ENCODE results near the gene RAD50. TPM values are rescaled to one million over a fixed set of nuclear protein-coding genes. Genes with fewer than 3 reads are reported as not detected.

Gene RAD50
- total RNA-seq, 1 donor from 2014 or later: 48.2 TPM

DNA sequence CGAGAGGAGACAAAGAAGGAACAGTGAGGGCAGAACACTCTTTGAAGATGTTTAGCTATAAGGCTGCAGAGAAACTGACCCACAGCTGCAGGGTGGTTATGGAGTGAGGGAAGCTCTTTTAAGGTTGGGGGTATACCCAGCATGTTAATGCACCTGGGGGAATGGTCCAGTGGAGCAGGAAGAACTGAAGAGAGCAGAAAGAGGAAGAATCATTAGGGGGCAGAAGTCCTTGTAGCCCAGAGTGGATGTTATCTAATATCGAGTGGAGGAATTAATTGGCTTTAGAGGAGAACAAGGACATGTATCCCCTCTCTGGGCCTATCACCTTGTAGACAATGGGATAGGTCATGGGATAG lies 124.7 kb downstream of the RAD50 start:
- Histone ChIP-seq H3K4me3 (no peak overlapping the region), H3K9me3 (ENCODE audit: low read depth) (no peaks in the 10 kb centered on the region), H3K4me1 (no peaks in the 10 kb centered on the region), H3K4me2 (no peak overlapping the region), H3K36me3 (no peaks in the 10 kb centered on the region), H3K79me2 (ENCODE audit: low read depth) (no peaks in the 10 kb centered on the region), H3K27me3 (no peaks in the 10 kb centered on the region), H3K27ac (no peak overlapping the region), H3F3A (ENCODE audit: low read depth) (no peaks in the 10 kb centered on the region), H4K20me1 (ENCODE audit: low read depth) (no peaks in the 10 kb centered on the region), H2AFZ (replicated peaks) (no peak overlapping the region), H3K9ac (no peak overlapping the region)
- TF ChIP-seq, protein P1, sequence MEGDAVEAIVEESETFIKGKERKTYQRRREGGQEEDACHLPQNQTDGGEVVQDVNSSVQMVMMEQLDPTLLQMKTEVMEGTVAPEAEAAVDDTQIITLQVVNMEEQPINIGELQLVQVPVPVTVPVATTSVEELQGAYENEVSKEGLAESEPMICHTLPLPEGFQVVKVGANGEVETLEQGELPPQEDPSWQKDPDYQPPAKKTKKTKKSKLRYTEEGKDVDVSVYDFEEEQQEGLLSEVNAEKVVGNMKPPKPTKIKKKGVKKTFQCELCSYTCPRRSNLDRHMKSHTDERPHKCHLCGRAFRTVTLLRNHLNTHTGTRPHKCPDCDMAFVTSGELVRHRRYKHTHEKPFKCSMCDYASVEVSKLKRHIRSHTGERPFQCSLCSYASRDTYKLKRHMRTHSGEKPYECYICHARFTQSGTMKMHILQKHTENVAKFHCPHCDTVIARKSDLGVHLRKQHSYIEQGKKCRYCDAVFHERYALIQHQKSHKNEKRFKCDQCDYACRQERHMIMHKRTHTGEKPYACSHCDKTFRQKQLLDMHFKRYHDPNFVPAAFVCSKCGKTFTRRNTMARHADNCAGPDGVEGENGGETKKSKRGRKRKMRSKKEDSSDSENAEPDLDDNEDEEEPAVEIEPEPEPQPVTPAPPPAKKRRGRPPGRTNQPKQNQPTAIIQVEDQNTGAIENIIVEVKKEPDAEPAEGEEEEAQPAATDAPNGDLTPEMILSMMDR (IDR thresholded peaks at IDR 0.05): no peak
- TF ChIP-seq EZH2 (IDR thresholded peaks at IDR 0.05): no peak
- TF ChIP-seq EZH2phosphoT487 (IDR thresholded peaks at IDR 0.05): no peak
- H3K9me3 Mint-ChIP-seq: no peaks in the 10 kb centered on the region
- no peak overlapping the region for H3K4me3 Mint-ChIP-seq
- peaks cover 1% of the 10 kb centered on the region for H3K36me3 Mint-ChIP-seq
- H3K27ac Mint-ChIP-seq: no peak overlapping the region
- no peaks in the 10 kb centered on the region for H3K27me3 Mint-ChIP-seq (ENCODE audit: insufficient read depth, low read depth)
- peaks cover 2% of the 10 kb centered on the region for H3K4me1 Mint-ChIP-seq
- DNase-seq (ENCODE audit: low spot score): no peak

DNA sequence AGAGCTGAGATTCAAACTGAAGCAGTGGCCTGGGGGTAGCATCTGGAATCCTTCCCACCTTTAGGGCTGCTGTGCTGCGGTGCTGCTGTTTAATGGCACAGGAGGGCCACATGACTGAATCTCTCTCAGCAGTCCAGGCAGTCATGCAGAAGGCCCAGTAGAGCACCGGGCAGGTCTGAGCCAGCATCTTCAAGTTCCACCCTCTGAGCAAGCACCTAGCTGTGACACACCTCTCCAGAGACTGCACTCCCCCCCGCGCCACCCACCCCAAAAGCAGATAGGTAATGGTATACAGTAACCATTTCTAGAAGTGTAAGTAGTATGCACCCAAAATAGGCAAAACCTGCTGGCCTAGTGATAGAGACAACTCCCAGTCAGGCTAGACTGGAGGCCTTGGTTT lies 125.2 kb downstream of the RAD50 start:
- TF ChIP-seq EZH2phosphoT487 (IDR thresholded peaks at IDR 0.05): no peak
- TF ChIP-seq, protein P1 (IDR thresholded peaks at IDR 0.05): no peak
- peaks cover 2% of the 10 kb centered on the region for H3K4me1 Mint-ChIP-seq
- H3K36me3 Mint-ChIP-seq: peaks cover 1% of the 10 kb centered on the region

DNA sequence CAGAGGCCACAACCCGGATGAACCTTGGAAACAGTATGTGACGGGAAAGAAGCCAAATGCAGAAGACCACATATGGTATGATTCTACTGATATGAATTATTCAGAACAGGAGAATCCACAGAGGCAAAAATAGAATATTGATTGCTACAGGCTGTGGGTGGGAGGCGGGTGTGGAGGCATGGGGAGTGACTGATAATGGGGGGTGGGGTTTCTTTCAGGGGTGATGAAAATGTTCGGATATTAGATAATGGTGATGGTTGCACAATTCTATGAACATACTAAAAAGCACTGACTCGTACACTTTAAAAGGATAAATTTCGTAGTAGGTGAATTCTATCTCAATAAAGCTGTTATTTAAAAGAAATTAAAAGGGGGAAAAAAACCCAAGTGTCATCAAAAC lies 127.7 kb downstream of the RAD50 start:
- no peak for TF ChIP-seq EZH2 (IDR thresholded peaks at IDR 0.05)
- no peak for TF ChIP-seq EZH2phosphoT487 (IDR thresholded peaks at IDR 0.05)
- TF ChIP-seq, protein P1 (IDR thresholded peaks at IDR 0.05): no peak
- Mint-ChIP-seq H3K36me3 (peaks cover 2% of the 10 kb centered on the region), H3K4me1 (no peaks in the 10 kb centered on the region), H3K27me3 (ENCODE audit: insufficient read depth, low read depth) (no peaks in the 10 kb centered on the region), H3K9me3 (no peaks in the 10 kb centered on the region), H3K27ac (no peak overlapping the region), H3K4me3 (no peak overlapping the region)
- Histone ChIP-seq H2AFZ (replicated peaks) (no peak overlapping the region), H3K4me2 (no peak overlapping the region), H3K4me3 (no peak overlapping the region), H3K36me3 (no peaks in the 10 kb centered on the region), H3K4me1 (no peaks in the 10 kb centered on the region), H3K79me2 (ENCODE audit: low read depth) (no peaks in the 10 kb centered on the region), H3F3A (ENCODE audit: low read depth) (no peaks in the 10 kb centered on the region), H3K9ac (no peak overlapping the region), H3K9me3 (ENCODE audit: low read depth) (no peaks in the 10 kb centered on the region), H3K27me3 (no peaks in the 10 kb centered on the region), H4K20me1 (ENCODE audit: low read depth) (no peaks in the 10 kb centered on the region), H3K27ac (no peak overlapping the region)
- no peak for DNase-seq (ENCODE audit: low spot score)

More for the DNA sequence above, 125.2 kb downstream of the RAD50 start:
- no peaks in the 10 kb centered on the region for H3K9me3 ChIP-seq (ENCODE audit: low read depth)
- no peak overlapping the region for H3K27ac ChIP-seq
- Mint-ChIP-seq H3K9me3 (no peaks in the 10 kb centered on the region), H3K4me3 (no peak overlapping the region), H3K27ac (no peak overlapping the region), H3K27me3 (ENCODE audit: insufficient read depth, low read depth) (no peaks in the 10 kb centered on the region)
- H3K27me3 ChIP-seq: no peaks in the 10 kb centered on the region
- no peak overlapping the region for H3K9ac ChIP-seq
- H3K79me2 ChIP-seq (ENCODE audit: low read depth): no peaks in the 10 kb centered on the region
- H4K20me1 ChIP-seq (ENCODE audit: low read depth): no peaks in the 10 kb centered on the region
- no peak overlapping the region for H3K4me2 ChIP-seq
- H2AFZ ChIP-seq (replicated peaks): no peak overlapping the region
- H3K4me1 ChIP-seq: no peaks in the 10 kb centered on the region
- no peak overlapping the region for H3K4me3 ChIP-seq
- DNase-seq (ENCODE audit: low spot score): no peak
- H3K36me3 ChIP-seq: no peaks in the 10 kb centered on the region
- no peaks in the 10 kb centered on the region for H3F3A ChIP-seq (ENCODE audit: low read depth)
